GM18873 (cell line): Measurements from ENCODE around the gene BUB1B.

ENCODE experiments used
- ATAC-seq: cut with Tn5 transposase; IDR thresholded peaks from one replicate; pipeline ENCODE4 v1.9.1; 2021; ENCODE audit warnings: mild to moderate bottlenecking, moderate library complexity, moderate number of reproducible peaks; ENCODE audit not compliant: unreplicated experiment, low FRiP score

Gene BUB1B

DNA sequence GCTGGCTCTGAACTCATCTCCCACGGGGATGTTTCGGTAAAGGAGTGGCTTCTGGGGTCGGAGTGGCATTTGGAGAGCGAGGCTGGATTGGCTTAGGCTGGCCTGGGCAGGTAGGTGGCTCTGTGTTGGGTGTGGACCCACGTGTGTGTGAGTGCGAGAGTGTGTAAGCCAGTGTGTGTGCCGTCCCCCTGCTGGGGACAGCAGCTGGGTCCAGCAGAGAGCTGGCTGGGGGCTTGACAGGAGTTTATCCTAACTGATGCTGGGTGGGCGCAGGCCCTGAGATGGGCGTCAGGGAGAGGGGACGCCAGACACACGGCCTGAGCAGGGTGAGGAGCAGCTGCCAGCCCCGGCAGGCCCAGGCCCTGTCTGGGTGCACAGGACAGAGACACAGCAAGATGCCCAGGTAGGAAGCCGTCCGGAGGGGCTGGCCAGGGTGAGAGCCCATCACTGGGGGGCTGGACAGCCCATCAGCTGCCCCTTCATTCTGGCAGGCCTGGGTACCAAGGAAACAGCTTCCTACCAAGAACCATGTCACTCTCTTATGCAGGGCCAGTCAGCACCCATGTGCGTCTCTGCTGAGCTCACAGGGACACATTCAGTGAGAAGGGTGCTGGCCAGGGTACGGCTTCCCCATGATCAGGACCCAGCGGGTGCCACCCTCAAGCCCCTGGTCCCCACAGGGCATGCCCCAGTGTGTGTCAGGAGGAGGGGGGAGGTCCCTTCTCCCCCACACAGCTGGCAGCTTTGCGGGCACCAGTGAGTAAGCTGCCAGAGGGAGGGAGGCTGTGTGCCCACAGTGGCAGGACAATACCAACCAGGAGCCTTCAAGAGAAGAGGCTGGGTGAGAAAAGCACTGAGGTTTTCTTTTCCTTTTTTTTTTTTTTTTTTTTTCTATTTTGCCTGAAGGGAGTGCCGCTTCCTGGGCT, 79.1 kb downstream of the BUB1B start:
- ATAC-seq, result no peak

DNA sequence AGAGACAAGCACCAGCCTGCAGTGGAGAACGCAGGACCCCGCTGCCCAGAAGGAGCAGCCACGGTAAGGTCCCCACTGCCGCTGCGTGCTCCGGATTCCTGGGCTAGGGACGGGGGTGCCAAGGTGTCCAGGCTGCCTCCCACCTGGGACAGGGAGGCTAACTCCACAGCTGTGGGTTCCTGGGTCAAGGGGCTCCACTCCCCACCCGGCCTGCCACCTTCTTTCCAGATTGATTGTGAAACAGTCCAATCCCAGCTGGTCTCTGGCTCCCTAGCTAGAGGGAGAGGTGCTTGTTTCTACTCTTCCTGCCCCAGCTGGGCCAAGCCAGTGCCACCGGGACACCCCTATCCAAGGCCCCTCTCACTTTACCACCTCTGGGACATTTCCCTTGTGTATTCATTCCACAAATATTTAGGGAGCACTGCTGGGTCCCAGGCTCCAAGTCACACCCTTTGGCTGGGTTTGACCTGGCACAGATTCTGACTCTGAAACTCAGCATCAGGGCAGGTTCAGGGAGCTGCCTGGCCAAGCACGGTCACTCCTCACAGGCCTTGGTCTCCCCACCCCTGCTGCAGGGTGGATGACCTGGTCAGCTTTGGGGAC, 79.9 kb downstream of the BUB1B start:
- ATAC-seq, result no peak

DNA sequence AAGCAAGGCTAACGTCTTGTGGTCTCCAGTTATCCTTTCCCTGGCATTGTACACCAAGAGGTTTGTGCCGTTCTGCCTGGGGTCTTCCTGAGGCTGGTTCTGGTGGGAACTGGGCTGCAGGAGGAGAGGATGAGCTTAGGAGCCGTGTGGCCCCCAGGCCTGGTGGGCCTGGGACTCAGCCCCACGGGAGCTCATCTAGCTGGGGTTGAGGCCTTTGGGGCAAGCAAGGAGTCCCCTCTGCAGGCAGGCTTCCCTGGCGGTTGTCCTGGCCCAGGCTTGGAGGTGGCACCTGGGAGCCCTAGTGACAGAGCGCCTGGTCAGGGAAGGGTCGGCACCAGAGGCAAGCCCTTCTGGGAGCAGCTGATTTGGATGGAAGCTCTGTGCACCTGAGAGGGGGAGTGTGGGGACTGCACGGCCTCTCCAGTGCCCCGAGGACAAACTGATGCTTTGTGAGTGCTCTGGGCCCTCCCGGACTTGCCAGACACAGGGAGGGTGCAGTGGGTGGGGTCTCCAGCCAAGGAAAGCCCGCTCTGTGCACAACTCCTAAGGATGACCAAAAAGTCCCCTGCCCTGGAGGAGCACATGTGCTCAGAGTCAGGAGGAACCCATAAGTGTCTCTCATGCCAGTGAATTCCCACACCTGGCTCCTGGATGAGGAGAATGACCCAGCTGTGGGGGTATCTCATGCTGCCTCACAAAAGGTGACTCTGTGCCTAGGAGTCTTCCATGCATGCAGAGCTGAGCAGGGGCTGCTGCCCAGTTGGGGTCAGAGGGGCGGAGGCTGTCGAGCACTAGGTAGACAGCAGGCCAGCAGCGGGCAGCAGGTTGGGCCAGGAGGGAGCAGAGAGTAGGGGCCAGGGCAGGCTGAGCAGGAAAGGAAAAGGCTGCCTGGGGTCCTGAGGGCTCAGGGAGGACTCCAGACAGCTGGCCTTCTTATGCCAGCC, 80.7 kb downstream of the BUB1B start:
- ATAC-seq, result no peak

DNA sequence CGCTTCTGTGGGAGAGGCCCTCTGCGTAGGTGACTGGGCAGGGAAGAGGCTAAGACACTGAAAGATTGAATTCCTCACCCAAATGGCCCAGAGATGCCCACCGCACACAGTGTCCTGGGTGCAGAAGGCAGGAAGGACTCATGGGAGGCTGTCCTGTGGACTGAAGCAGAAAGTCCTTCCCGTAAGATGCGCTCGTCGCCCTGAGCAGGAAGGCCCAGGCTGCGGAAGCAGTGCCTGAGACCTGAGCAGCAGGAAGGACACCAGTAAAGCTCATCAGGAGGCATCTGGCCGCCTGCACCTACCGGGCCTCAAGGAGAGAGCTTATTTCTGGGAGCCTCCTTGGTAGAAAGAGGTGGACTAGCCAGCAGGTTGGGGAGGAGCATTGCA, 81.3 kb downstream of the BUB1B start:
- no peak for ATAC-seq

- no peak for ATAC-seq
Measured at GRCh38 chr15:40242601-40243000, 81.7 kb downstream of the BUB1B start.

DNA sequence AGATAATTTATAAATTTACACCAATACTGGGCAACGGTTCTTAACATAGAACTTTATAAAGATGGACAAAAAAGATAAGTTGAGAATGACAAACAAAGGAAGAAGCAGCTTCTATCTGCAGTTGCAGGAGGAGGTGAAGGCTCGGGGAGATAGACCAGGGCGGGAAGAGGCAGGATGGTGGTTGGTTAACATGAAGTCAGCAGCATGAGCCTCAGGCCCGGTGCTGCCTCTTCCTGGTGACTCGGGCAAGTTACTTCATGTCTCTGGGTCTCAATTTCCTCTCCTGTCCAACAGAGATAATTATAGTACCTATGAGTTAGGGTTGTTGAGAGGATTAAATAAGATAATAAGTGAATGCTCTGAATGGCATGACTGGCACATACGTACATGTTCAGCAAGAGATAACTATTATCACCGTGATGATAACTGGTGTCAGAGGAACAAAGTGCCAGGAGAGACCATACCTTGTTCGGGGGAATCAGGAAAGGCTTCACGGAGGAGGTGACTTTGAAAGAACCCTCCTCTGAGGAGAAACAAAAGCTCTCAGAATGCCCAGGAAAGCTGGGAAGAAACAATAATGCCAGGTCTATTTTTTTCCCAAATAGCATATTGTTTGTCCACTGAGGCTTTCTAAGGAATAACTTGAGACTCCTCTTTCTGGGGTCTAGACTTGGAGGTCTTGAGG, 82.4 kb downstream of the BUB1B start:
- ATAC-seq, result no peak

- no peak for ATAC-seq
Measured at GRCh38 chr15:40244961-40245523, 84.2 kb downstream of the BUB1B start.

- no peak for ATAC-seq
Measured at GRCh38 chr15:40245666-40246450, 85.0 kb downstream of the BUB1B start.

DNA sequence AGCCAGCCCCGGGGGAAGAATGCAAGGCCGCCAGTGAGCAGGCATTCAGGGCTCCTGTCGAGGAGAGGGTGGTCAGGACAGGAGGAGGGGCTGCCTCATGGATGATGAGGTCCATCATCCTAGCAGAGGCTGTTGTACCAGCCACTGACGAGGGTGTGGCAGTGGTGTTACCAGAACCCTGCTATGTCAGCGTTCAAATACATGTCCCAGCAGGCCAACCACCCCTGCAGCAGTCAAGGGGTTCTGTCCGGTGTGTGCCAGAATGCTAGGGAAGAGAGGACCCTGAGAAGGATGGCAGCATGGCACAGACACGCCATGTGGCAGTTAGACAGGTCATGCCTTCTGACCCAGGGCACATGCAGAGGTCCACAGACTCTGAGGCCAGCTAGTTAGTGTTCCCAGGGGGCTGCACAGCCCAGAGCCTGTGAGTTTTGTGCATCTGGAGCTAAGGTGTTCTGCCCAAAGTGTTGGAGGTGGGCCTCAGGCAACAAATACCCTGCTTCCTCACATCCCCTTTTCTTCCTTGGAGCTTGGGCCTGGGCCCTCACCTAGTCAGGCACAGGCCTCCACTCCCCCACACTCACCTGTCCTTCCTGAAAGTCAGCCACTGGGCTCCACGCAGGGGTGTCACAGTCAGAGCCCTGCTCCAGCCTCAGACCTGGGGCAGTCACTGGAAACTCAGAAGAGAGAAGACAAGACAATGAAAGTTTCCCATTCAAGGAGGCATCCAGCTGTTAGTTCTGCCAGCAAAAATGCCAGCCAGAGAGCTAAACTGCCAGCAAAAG, 85.8 kb downstream of the BUB1B start:
- ATAC-seq, result no peak

- ATAC-seq, result no peak
Measured at GRCh38 chr15:40247406-40247971, 86.6 kb downstream of the BUB1B start.

GRCh38 chr15:40248006-40248783, 87.3 kb downstream of the BUB1B start:
- no peak for ATAC-seq

GRCh38 chr15:40249477-40250303, 88.8 kb downstream of the BUB1B start:
- no peak for ATAC-seq

DNA sequence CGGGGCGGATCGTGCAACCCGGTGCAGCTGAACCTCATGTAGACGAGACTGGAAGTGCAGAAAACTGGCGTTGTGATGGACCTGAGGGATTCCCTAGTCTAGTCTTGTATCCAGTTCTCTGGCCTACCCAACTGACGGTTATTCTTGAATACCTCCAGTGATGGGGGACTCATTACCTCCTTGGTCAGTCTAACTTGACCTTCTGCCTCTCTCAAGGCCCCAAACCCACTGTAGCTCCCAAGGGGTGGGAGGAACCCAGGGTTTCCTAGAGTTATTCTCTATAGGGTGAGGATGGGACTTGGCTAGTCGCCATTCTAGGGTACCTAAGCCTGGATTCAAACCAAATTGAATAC, 89.4 kb downstream of the BUB1B start:
- ATAC-seq, result no peak

GRCh38 chr15:40250771-40251483, 90.1 kb downstream of the BUB1B start:
- ATAC-seq, result no peak

DNA sequence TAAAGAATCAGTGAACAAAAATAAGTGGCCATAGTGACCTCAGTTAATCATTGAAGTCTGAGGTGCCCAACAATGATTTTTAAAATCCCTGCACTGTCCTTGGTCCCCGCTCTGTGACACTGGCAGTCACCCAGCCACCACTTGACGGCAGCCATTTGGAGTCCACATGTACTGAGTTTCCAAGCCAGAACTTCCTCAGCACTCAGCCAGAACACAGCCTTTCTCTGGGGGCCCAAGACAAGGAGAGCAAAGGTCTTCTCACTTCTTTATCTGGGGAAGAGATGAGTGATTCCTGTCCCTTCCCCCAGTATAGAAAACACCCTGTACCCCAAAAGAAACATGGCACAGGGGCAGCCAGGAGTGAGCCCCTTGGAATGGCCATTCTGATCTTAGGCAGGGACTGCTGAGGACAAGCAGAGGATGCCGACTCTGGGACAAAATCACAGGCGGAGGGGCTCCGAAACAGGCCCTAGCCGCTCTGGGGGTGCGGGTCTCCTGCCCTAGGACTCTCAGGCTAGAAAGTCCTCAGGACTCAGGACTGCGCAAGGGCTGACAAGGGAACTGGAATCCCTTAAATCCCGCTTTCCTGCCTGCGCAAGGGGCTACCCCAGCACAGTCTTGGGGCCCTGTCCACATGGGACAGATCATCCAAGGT, 90.7 kb downstream of the BUB1B start:
- no peak for ATAC-seq

DNA sequence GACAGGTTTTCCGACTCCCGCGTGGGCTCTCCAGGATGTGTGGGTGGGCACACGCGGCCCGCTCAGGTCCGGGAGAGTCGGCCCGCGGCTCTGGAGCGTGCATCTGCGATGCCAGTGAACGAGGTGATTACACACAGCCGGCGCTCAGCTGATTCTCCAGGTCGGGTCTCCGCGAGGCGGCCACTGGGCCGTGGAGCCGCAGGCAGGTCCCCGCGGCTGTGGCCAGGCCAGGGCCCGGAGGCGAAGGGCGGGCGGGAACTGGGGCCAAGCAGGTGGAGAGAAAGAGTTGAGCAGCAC, 91.2 kb downstream of the BUB1B start:
- no peak for ATAC-seq
